Right lobe of liver (tissue), 4 donors: ENCODE results near the gene FAF2.

ENCODE experiments used
- POLR2A ChIP-seq: fragments of 450-650 bp; IDR thresholded peaks from one replicate; pipeline ENCODE4 v1.6.1; 2017; ENCODE audit warnings: antibody characterized with exemption, mild to moderate bottlenecking
- TF ChIP-seq, protein P1 (sequence below), 4 donors: fragments of 200-600 bp in 3 of 4; fragments of 450-650 bp in 1 of 4; IDR thresholded peaks; one replicate each; pipeline versions ENCODE4 v1.5.1 to v1.8.0; 2016 to 2022; ENCODE audit warnings: antibody characterized with exemption in 4 of 4, mild to moderate bottlenecking in 2 of 4
- donor health status: DM: no; HTN: no; CAD: no.
- donor health status: DM: no; HTN: no; CAD: no.
- donor health status: DM: no; HTN: yes; CAD: no.

DNA sequence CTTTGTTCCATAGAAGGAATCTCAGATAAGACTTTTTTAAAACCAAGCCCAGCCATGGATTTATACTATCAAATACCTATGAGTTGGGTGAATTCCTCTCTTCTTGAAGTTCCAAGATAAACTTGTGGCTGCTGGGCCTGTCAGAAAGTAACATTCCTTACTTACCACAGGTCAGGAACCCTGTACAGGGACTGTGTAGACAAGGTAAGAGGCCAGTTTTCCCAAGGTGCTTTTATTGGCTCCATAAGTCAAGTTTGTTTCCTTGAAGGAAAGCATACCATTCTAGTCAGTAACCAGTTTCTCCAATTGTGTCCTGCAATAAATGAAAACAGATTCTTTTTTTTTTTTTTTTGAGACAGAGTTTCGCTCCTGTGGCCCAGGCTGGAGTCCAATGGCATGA is 23.0 kb upstream of the FAF2 start:
- TF ChIP-seq POLR2A: no peak
- TF ChIP-seq, protein P1, sequence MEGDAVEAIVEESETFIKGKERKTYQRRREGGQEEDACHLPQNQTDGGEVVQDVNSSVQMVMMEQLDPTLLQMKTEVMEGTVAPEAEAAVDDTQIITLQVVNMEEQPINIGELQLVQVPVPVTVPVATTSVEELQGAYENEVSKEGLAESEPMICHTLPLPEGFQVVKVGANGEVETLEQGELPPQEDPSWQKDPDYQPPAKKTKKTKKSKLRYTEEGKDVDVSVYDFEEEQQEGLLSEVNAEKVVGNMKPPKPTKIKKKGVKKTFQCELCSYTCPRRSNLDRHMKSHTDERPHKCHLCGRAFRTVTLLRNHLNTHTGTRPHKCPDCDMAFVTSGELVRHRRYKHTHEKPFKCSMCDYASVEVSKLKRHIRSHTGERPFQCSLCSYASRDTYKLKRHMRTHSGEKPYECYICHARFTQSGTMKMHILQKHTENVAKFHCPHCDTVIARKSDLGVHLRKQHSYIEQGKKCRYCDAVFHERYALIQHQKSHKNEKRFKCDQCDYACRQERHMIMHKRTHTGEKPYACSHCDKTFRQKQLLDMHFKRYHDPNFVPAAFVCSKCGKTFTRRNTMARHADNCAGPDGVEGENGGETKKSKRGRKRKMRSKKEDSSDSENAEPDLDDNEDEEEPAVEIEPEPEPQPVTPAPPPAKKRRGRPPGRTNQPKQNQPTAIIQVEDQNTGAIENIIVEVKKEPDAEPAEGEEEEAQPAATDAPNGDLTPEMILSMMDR (IDR thresholded peaks at IDR 0.05): no peak
